ENCODE data around the gene ZER1.

The ZER1 gene

DNA sequence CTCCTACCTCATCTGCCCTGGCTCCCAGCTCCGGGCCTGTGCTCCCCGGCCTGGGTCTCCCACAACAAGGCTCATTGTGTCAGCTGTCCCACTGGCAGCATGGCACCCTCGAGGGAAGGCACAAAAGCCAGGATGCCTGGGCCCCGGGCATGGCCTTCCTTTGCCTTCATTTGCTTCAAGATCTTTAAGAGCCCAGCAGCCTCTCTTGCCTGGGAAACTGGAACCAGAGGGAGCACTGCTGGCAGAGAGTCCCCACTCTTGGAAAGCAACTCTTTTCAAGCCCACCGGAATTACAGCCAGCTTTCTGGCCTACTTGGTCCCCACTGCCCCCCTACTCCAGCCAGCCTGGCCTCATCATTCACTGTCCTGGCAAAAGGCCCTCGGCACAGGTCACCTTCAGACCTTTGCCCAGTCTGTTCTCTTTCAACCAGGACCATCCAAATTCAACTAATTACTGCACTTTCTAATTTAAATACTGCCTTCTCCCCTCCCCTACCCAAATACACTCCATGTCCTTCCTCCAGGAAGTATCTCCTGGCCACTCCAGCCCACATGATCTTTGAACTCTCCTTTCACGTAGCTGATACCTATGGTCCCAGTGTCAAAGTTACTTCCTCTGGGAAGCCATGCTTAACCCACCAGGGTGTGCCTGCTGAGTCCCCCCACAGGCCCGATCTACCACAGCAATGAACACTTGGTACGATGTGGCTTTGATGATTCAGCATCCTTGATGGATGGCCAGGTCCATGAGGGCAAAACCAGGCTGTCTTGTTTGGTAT is 8.9 kb downstream of the ZER1 start:
- no peak for DNase-seq (ENCODE audit: low read depth)
- TF ChIP-seq, protein P1, sequence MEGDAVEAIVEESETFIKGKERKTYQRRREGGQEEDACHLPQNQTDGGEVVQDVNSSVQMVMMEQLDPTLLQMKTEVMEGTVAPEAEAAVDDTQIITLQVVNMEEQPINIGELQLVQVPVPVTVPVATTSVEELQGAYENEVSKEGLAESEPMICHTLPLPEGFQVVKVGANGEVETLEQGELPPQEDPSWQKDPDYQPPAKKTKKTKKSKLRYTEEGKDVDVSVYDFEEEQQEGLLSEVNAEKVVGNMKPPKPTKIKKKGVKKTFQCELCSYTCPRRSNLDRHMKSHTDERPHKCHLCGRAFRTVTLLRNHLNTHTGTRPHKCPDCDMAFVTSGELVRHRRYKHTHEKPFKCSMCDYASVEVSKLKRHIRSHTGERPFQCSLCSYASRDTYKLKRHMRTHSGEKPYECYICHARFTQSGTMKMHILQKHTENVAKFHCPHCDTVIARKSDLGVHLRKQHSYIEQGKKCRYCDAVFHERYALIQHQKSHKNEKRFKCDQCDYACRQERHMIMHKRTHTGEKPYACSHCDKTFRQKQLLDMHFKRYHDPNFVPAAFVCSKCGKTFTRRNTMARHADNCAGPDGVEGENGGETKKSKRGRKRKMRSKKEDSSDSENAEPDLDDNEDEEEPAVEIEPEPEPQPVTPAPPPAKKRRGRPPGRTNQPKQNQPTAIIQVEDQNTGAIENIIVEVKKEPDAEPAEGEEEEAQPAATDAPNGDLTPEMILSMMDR (IDR thresholded peaks at IDR 0.05; ENCODE audit: insufficient read depth, low read depth, low read length, missing control alignments): no peak

DNA sequence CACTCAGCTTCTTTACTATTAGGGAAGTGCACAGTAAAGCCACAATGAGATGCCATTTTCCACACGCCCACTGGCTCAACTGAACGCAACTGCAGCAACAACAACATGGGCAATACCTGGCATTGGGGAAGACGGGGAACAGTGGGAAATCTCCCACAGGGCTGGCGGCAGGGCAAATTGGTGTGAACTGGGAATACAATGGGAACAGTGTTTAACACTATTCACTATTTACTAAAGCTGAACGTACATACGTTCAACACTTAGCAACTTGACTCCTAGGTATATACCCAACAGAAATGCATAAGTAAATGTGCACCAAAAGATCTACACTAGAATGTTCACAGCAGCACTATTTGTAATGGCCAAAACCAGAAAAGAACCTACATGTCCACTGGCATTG is 14.1 kb downstream of the ZER1 start:
- no peak for DNase-seq (ENCODE audit: low read depth)
- H3K4me3 ChIP-seq (ENCODE audit: low read depth, low read length): no peak overlapping the region
- TF ChIP-seq, protein P1 (IDR thresholded peaks at IDR 0.05; ENCODE audit: insufficient read depth, low read depth, low read length, missing control alignments): no peak

More for the DNA sequence above, 8.9 kb downstream of the ZER1 start:
- no peak overlapping the region for H3K4me3 ChIP-seq (ENCODE audit: low read depth, low read length)

DNA sequence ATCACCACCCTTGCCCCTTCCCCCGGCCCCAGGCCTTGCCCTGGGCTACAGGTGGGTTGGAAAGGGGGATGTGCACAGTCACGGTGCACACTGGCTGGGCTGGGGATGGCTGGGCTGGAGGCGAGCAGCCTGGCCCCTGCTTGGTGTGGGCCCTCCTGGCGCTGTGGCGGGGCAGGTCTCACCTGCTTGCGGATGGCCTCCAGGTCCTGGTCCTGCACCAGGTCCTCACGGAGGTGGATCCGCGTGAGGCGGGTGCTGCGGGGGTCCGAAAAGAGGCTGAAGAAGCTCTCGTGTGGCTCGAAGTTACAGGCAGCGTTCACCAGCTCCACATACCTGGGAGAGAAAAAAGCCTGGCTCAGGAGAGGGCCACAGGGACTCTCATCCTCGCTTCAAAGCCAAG is 18.1 kb downstream of the ZER1 start:
- no peak for DNase-seq (ENCODE audit: low read depth)
- H3K4me3 ChIP-seq (ENCODE audit: low read depth, low read length): no peak overlapping the region
- TF ChIP-seq, protein P1 (IDR thresholded peaks at IDR 0.05; ENCODE audit: insufficient read depth, low read depth, low read length, missing control alignments): no peak

DNA sequence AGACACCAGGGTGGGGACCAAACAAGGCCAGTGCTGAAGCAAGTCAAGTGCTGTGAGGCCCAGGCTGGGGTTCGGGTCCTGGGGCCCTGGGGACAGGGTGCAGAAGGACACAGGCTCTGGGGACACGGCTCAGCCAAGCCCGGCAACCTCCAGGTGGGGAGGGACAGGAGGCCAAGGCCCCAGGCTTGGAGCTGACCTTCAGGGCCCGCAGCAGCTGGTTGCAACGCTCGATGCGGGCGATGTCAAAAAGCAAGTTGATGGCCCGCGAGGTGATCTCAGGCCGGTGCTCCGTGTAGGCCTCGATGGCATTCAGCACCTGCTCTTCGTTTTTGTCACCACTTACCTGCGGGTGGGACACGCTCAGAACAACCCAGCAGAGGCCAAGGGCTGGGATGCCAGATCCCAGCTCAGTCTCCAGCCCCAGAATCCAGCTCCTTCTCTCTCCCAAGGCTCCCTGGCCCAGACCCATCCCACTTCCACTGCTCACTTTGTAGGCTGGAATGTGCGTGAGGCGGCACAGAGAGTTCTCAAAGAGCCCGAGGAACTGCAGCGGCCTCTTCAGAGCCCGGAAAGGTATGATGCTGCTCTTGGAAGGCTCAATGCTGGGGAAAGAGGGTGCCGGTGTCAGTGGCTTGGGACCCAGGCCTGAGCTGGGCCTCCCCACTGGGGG is 20.7 kb downstream of the ZER1 start:
- H3K4me3 ChIP-seq (ENCODE audit: low read depth, low read length): no peak overlapping the region
- no peak for DNase-seq (ENCODE audit: low read depth)
- TF ChIP-seq, protein P1 (IDR thresholded peaks at IDR 0.05; ENCODE audit: insufficient read depth, low read depth, low read length, missing control alignments): no peak

DNA sequence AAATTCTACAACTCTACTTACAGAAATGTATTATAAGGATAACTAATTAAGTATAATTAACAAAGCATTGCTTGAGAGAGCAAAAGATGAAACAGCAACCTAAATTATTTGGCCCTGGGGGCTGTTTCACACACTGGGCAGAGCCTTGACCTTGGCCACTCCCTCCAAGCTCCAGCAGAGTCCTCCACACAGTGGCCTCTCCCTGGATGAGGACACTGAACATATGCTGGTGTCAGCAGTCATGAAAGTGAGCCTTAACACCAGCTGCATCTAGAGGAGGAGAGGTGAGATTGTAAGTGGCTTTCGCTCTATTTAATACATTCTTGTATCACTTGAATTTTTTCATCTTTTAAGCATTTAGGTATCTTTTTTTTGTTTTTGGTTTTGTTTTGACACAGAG is 24.5 kb downstream of the ZER1 start:
- no peak for DNase-seq (ENCODE audit: low read depth)
- TF ChIP-seq, protein P1 (IDR thresholded peaks at IDR 0.05; ENCODE audit: insufficient read depth, low read depth, low read length, missing control alignments): no peak

DNA sequence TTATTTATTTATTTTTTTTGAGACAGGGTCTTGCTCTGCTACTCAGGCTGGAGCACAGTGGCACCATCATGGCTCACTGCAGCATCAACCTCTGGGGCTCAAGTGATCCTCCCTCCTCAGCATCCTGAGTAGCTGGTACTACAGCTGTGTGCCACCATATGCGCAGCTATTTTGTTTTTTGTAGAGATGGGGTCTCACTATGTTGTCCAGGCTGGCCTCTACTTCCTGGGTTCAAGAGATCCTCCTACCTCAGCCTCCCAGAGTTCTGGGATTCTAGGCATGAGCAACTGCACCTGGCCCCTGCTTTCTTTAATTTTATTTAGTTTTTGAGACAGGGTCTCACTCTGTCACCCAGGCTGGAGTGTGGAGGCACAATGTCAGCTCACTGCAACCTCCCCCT is 28.3 kb downstream of the ZER1 start:
- no peak for DNase-seq (ENCODE audit: low read depth)
- no peak overlapping the region for H3K4me3 ChIP-seq (ENCODE audit: low read depth, low read length)
- TF ChIP-seq, protein P1 (IDR thresholded peaks at IDR 0.05; ENCODE audit: insufficient read depth, low read depth, low read length, missing control alignments): no peak

More for the DNA sequence above, 24.5 kb downstream of the ZER1 start:
- no peak overlapping the region for H3K4me3 ChIP-seq (ENCODE audit: low read depth, low read length)

All from GM12865 (cell line).